HepG2 (cell line): ENCODE measurements around the gene ONECUT2. TPM values are rescaled to one million over a fixed set of nuclear protein-coding genes. Genes with fewer than 3 reads are reported as not detected.

Experiments used
- AFF4 ChIP-seq: sonication (generic); formaldehyde crosslinking; IDR thresholded peaks from 2 replicates; pipeline ENCODE4 v1.4.0; 2020; ENCODE audit warnings: missing genetic modification reagents
- MED8 ChIP-seq: sonication (generic); formaldehyde crosslinking; IDR thresholded peaks from 2 replicates; pipeline ENCODE4 v1.8.1; 2023; ENCODE audit warnings: mild to moderate bottlenecking, missing genetic modification reagents; ENCODE audit not compliant: insufficient replicate concordance
- MEF2D ChIP-seq: sonication (generic); formaldehyde crosslinking; IDR thresholded peaks from 2 replicates; pipeline ENCODE4 v1.5.1; 2020; ENCODE audit warnings: mild to moderate bottlenecking, missing genetic modification reagents
- NCOA5 ChIP-seq: sonication (generic); formaldehyde crosslinking; IDR thresholded peaks from 2 replicates; pipeline ENCODE4 v1.4.0; 2020; ENCODE audit warnings: missing genetic modification reagents
- TEAD3 ChIP-seq: optimal IDR thresholded peaks from 2 replicates; pipeline ENCODE3; 2016; ENCODE audit warnings: borderline replicate concordance
- ZFP90 ChIP-seq: sonication (generic); formaldehyde crosslinking; IDR thresholded peaks from 2 replicates; pipeline ENCODE4 v1.8.0; 2022; ENCODE audit warnings: missing genetic modification reagents, mild to moderate bottlenecking, inconsistent platforms, borderline replicate concordance
- ZNF276 ChIP-seq: sonication (generic); formaldehyde crosslinking; IDR thresholded peaks from 2 replicates; pipeline ENCODE4 v1.4.0; 2020; ENCODE audit warnings: mild to moderate bottlenecking, low read depth, missing genetic modification reagents
- ZNF33A ChIP-seq: sonication (generic); formaldehyde crosslinking; IDR thresholded peaks from 2 replicates; pipeline ENCODE4 v1.5.1; 2020; ENCODE audit warnings: missing genetic modification reagents, mild to moderate bottlenecking, moderate library complexity, borderline replicate concordance
- ZNF512 ChIP-seq: sonication (generic); formaldehyde crosslinking; IDR thresholded peaks from 2 replicates; pipeline ENCODE4 v1.4.0; 2020; ENCODE audit warnings: mild to moderate bottlenecking, missing genetic modification reagents
- ZSCAN20 ChIP-seq: sonication (generic); formaldehyde crosslinking; IDR thresholded peaks from 2 replicates; pipeline ENCODE4 v1.4.0; 2020; ENCODE audit warnings: missing genetic modification reagents, mild to moderate bottlenecking, borderline replicate concordance
- polyA plus RNA-seq, 8 experiments: library from polyadenylated mRNA; depleted of rRNA in 3 of 8; stranded (reverse) in 7 of 8; unstranded in 1 of 8; fragments of >200 nt; fragmentation: Illumina TruSeq in 4 of 8; extraction: Trizol in 4 of 8; gene quantifications; 2 replicates each; pipeline versions ENCODE4 v1.2.1 to v1.2.3, GENCODE V29; 2011 to 2016; ENCODE audit warnings: low read depth in 4 of 8, missing spikeins in 1 of 8, mixed read lengths in 1 of 8; ENCODE audit not compliant: insufficient read depth in 1 of 8
- total RNA-seq, 5 experiments: library from RNA; depleted of rRNA; stranded (reverse); fragments of >200 nt; fragmentation: Illumina TruSeq; extraction: Trizol; gene quantifications; 2 replicates each; pipeline ENCODE4 v1.2.3, GENCODE V29; 2016; ENCODE audit warnings: low read depth in 1 of 5

The ONECUT2 gene
- total and polyA plus RNA-seq, 2 of the 13 experiments (the other 11 are each of a cell fraction or from before 2014, with no cell fraction given): 3.0 to 3.2 TPM

DNA sequence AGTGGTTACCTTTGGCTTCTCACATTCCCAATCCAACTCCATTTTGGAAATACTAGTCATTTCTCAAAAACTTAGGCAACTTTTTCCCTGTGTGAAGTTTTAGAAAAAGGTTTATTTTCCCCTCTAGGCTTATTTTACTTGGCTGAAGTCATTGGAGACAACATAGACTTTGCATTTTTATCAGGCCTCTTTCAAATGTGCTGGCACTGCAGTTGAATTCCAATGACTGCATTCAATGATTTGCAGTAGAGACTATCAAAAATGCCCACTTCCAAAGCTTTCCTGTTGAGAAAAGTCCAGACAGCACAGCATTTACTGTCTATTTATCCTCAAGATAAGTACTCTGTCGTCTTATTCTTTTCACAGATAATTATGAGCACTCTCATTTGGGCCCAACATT lies 70.1 kb downstream of the ONECUT2 start (continued):
- TF ChIP-seq AFF4 (CRISPR knock-in tag): no peak
- no peak for TF ChIP-seq ZNF33A (CRISPR knock-in tag)
- no peak for TF ChIP-seq ZFP90
- TF ChIP-seq MEF2D (CRISPR knock-in tag): no peak
- no peak for TF ChIP-seq TEAD3 (CRISPR knock-in tag)
- no peak for TF ChIP-seq ZSCAN20 (CRISPR knock-in tag)
- no peak for TF ChIP-seq NCOA5 (CRISPR knock-in tag)
- no peak for TF ChIP-seq ZNF512 (CRISPR knock-in tag)
- TF ChIP-seq MED8 (CRISPR knock-in tag): no peak
- no peak for TF ChIP-seq ZNF276 (CRISPR knock-in tag)
